22Rv1 (cell line): ENCODE results near the gene FER.

Experiments used
- CTCF ChIP-seq: fragments of 450-650 bp; IDR thresholded peaks from 2 replicates; pipeline ENCODE4 v1.5.1; 2017; ENCODE audit warnings: mild to moderate bottlenecking
- ZFX ChIP-seq: fragments of 450-650 bp; IDR thresholded peaks from 2 replicates; pipeline ENCODE4 v1.6.1; 2017; ENCODE audit warnings: antibody characterized with exemption, borderline replicate concordance

GRCh38 chr5:108801776-108802175, 54.1 kb downstream of the FER start:
- no peak for TF ChIP-seq CTCF
- TF ChIP-seq ZFX, result no peak
